CD4-positive, alpha-beta T cell (primary cell): ENCODE data around the gene B4GALT3. TPM values are rescaled to one million over a fixed set of nuclear protein-coding genes. Genes with fewer than 3 reads are reported as not detected.

Experiments
- ATAC-seq: fragments of 200-7000 bp; cut with Tn5 transposase; one replicate; pipeline ENCODE4 v1.10.0; 2022; ENCODE audit warnings: mild to moderate bottlenecking; ENCODE audit not compliant: poor library complexity
- CTCF ChIA-PET: fragments of 350-600 bp; sonication (Branson Sonifier 250); formaldehyde crosslinking; loops from one replicate; lab custom pipeline; 2021; ENCODE audit warnings: antibody characterized with exemption, inconsistent platforms; lab: Charles Lee
- POLR2A ChIA-PET: fragments of 350-600 bp; sonication (Branson Sonifier 250); formaldehyde crosslinking; loops from one replicate; lab custom pipeline; 2021; ENCODE audit warnings: antibody characterized with exemption, inconsistent platforms; lab: Charles Lee
- DNase-seq, 14 experiments: peaks; one replicate each; pipeline ENCODE4 v3.0.0-alpha.2; 2013 to 2020; ENCODE audit warnings: mixed read lengths in 2 of 14
- H3K27ac ChIP-seq, 2 donors: one replicate each; pipeline versions ENCODE4 v1.5.1 to v1.7.0; 2013; ENCODE audit warnings: low read length in 2 of 2, low read depth in 1 of 2, mild to moderate bottlenecking in 1 of 2
- H3K27me3 ChIP-seq, 2 experiments: 1 replicate in 1 of 2; 2 replicates in 1 of 2; pipeline versions ENCODE4 v1.6.1 to v1.7.0; 2013; ENCODE audit warnings: low read length in 2 of 2, control low read depth in 1 of 2, mild to moderate bottlenecking in 1 of 2, moderate library complexity in 1 of 2; ENCODE audit not compliant: insufficient read depth in 2 of 2, control insufficient read depth in 1 of 2
- H3K36me3 ChIP-seq: one replicate; pipeline ENCODE4 v1.6.1; 2013; ENCODE audit warnings: low read length, control low read depth; ENCODE audit not compliant: insufficient read depth
- H3K4me1 ChIP-seq: one replicate; pipeline ENCODE4 v1.6.1; 2013; ENCODE audit warnings: low read length, control low read depth; ENCODE audit not compliant: insufficient read depth
- H3K4me3 ChIP-seq: one replicate; pipeline ENCODE4 v1.5.1; 2013; ENCODE audit warnings: mild to moderate bottlenecking, low read length, moderate library complexity
- H3K9me3 ChIP-seq, 2 experiments: 1 replicate in 1 of 2; 2 replicates in 1 of 2; pipeline versions ENCODE4 v1.6.1 to v1.7.0; 2013; ENCODE audit warnings: low read length in 2 of 2, mild to moderate bottlenecking in 2 of 2, control low read depth in 1 of 2, moderate library complexity in 1 of 2; ENCODE audit not compliant: control insufficient read depth in 1 of 2, insufficient read depth in 1 of 2
- H3K27ac Mint-ChIP-seq: one replicate; pipeline ENCODE4 v1.8.0; 2020; ENCODE audit warnings: mixed read lengths
- H3K27me3 Mint-ChIP-seq: one replicate; pipeline ENCODE4 v1.8.0; 2021; ENCODE audit warnings: mixed read lengths
- H3K36me3 Mint-ChIP-seq: one replicate; pipeline ENCODE4 v1.8.0; 2021; ENCODE audit warnings: low read depth, mixed read lengths
- H3K4me1 Mint-ChIP-seq: one replicate; pipeline ENCODE4 v1.8.0; 2021; ENCODE audit warnings: low read depth, mixed read lengths
- H3K4me3 Mint-ChIP-seq: one replicate; pipeline ENCODE4 v1.8.0; 2020; ENCODE audit warnings: mild to moderate bottlenecking, mixed read lengths
- H3K9me3 Mint-ChIP-seq: one replicate; pipeline ENCODE4 v1.8.0; 2020; ENCODE audit warnings: mixed read lengths
- intact Hi-C, 2 experiments: fragments of 100-400 bp; cut with DNase I in 1 of 2; cut with micrococcal nuclease in 1 of 2; formaldehyde crosslinking; loops; one replicate each; pipeline versions ENCODE4 v1.15.1 to v1.9.0; 2023 to 2025; cut with DNase I, micrococcal nuclease
- total RNA-seq, 174 experiments: library from RNA in 2 of 174; stranded (reverse) in 2 of 174; gene quantifications; one replicate each; pipeline ENCODE4 v1.2.3 and lab custom pipeline; 2021 to 2026
- TF ChIP-seq, protein P1 (sequence below): fragments of 200-600 bp; IDR thresholded peaks from one replicate; pipeline ENCODE4 v1.8.0; 2022; ENCODE audit warnings: antibody characterized with exemption, mild to moderate bottlenecking

The B4GALT3 gene
- total RNA-seq, 2 experiments from 2014 or later, result 40.8 to 44.3 TPM

DNA sequence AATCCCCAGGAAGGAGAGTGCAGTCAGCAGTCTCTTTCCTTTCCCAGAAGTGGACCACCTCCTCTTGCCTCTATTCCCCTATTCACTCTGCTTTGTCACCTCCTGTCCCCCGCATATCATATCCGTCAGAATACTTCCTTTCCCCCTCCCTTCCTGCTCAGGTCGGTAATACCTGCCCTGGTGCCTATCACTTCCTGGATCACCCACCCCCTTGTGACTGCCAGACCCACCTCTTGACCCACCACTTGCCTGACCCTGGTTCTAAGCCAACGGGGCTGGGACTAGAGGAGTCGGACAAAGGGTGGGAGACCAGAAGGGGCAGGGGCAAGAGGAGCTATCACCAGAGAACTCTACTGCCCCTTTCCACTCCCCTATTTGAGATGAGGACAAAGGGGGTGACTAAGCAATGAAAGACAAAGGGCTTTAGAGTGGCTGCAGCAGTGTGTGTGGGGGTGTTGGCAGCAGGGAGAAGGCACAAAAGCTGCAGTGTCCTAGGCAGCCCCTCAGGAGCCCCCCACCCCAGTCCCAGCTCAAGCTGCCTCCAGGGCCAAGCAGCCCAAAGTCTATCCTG, 23.2 kb upstream of the B4GALT3 start:
- Mint-ChIP-seq H3K4me1 (peaks cover 52% of the 10 kb centered on the region), H3K4me3 (peak overlapping the region; percentile 57), H3K27me3 (no peaks in the 10 kb centered on the region), H3K9me3 (no peaks in the 10 kb centered on the region), H3K27ac (peak overlapping the region; percentile 95), H3K36me3 (peaks cover 26% of the 10 kb centered on the region)
- Histone ChIP-seq H3K27ac (peak overlapping the region; percentile 40 to 86), H3K27me3 (no peaks in the 10 kb centered on the region), H3K36me3 (peaks cover 20% of the 10 kb centered on the region), H3K4me1 (peaks cover 52% of the 10 kb centered on the region), H3K4me3 (no peak overlapping the region), H3K9me3 (no peaks in the 10 kb centered on the region)
- ChIA-PET POLR2A (interaction anchor here (2.5 to 5.0 kb wide), 6 partner anchors 13 to 189 kb away, joined by 20 to 95 read pairs (median 58); partner anchors contain the start of genes PPOX, SDHC and TOMM40L), CTCF (interaction anchor here (1.0 to 4.5 kb wide), 4 partner anchors 8 to 91 kb away, joined by 3 to 43 read pairs (median 8); partner anchors contain the start of genes TOMM40L and UFC1)
- intact Hi-C loops, result no loop called here
- TF ChIP-seq, protein P1, sequence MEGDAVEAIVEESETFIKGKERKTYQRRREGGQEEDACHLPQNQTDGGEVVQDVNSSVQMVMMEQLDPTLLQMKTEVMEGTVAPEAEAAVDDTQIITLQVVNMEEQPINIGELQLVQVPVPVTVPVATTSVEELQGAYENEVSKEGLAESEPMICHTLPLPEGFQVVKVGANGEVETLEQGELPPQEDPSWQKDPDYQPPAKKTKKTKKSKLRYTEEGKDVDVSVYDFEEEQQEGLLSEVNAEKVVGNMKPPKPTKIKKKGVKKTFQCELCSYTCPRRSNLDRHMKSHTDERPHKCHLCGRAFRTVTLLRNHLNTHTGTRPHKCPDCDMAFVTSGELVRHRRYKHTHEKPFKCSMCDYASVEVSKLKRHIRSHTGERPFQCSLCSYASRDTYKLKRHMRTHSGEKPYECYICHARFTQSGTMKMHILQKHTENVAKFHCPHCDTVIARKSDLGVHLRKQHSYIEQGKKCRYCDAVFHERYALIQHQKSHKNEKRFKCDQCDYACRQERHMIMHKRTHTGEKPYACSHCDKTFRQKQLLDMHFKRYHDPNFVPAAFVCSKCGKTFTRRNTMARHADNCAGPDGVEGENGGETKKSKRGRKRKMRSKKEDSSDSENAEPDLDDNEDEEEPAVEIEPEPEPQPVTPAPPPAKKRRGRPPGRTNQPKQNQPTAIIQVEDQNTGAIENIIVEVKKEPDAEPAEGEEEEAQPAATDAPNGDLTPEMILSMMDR, result no peak
- ATAC-seq, result no peak
- peak in 4 of 14 experiments; percentile 31 to 70 (median 40) for DNase-seq

DNA sequence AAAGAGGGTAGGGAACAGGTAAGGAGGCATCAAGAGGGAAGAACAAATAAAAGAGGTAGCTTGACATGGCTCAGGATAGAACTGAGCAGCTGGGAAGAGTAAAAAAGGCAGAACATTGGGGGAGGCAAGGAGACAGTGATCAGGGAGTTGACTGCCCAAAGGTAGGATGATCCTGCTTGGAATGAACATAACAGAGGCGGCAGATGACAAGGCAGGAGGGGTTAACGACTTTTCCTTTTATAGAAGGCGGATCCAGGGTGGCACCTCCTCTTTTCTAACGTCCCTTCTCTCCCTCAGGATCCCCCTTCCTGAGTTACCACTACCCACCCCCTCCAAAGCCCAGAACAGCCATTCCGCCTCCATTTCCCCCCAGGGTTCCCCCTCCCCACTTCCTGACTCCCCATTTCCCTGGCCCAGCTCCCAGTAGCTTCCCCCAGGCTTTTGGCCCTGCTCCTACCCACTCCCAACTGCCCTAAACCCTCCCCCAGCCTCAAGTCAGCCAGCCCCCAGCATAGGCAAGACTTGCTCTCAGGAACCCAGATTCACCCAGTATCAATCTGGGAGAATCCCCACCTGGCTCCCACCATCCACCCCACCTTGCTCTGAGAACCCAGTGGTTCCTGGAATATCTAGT, 22.3 kb upstream of the B4GALT3 start:
- DNase-seq (no peak), ATAC-seq (no peak)
- H3K36me3 Mint-ChIP-seq, result peaks cover 20% of the 10 kb centered on the region
- peaks cover 54% of the 10 kb centered on the region for H3K4me1 Mint-ChIP-seq
- H3K9me3 ChIP-seq, result no peaks in the 10 kb centered on the region
- peaks cover 57% of the 10 kb centered on the region for H3K4me1 ChIP-seq
- TF ChIP-seq, protein P1, result no peak
- H3K4me3 ChIP-seq, result no peak overlapping the region
- no peaks in the 10 kb centered on the region for H3K27me3 Mint-ChIP-seq
- intact Hi-C loops, result loop anchor here in 1 of 2 experiments (2.0 kb wide), 1 partner anchor 31 kb away; no protein-coding TSS in a partner anchor
- H3K4me3 Mint-ChIP-seq, result peak overlapping the region; percentile 70
- POLR2A ChIA-PET, result interaction anchor here (1.7 kb wide), 1 partner anchor 18 kb away, joined by 7 read pairs; no protein-coding TSS in a partner anchor
- peak overlapping the region in 1 of 2 donors; percentile 86 for H3K27ac ChIP-seq
- H3K36me3 ChIP-seq, result peaks cover 14% of the 10 kb centered on the region
- H3K27me3 ChIP-seq, result no peaks in the 10 kb centered on the region
- CTCF ChIA-PET, result no interaction called here
- H3K9me3 Mint-ChIP-seq, result no peaks in the 10 kb centered on the region
- peak overlapping the region; percentile 95 for H3K27ac Mint-ChIP-seq

DNA sequence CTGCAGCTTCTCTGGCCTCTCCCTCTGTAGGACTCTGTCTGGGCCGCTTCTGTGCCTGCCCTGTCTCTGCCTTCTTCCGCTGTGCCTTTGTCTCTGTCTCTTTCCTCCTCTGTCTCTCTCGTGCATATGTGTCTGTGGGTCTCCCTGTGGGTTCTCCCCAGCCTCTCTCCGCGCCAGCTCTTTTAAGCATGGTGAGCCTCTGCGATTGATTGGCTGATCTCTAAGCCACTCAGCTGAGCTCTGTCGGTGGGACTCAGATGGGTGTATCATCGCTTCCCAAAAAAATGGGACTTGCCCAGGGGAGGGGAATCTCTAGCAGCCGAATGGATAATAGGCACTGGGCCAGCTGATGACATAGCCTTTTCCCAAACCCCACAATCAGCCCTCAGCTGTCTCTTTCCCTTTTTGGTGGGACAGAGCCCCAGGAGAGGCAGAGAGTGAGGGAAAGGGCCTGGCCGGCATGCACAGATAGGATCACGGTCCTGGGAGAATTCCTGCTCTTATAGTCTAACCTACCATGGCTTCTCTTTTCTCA, 21.7 kb upstream of the B4GALT3 start, which contains the start of gene ADAMTS4:
Gene ADAMTS4 (minus strand): TSS at position 158 of the 535 bp plus-strand sequence. CDS start 427 bp downstream, outside the sequence.
- H3K4me3 ChIP-seq, result no peak within 1 kb of the TSS
- peak within 1 kb of the TSS in 1 of 2 donors; percentile 86 for H3K27ac ChIP-seq
- no peaks in the 10 kb centered on the region for H3K27me3 Mint-ChIP-seq
- H3K4me3 Mint-ChIP-seq, result peak within 1 kb of the TSS; percentile 70
- no peaks in the 10 kb centered on the region for H3K27me3 ChIP-seq
- peaks cover 7% of the 10 kb centered on the region for H3K36me3 ChIP-seq
- peaks cover 63% of the 10 kb centered on the region for H3K4me1 ChIP-seq
- H3K9me3 Mint-ChIP-seq, result no peaks in the 10 kb centered on the region
- CTCF ChIA-PET, result no interaction called here
- POLR2A ChIA-PET, result interaction anchor here (1.7 kb wide), 1 partner anchor 17 kb away, joined by 7 read pairs; no protein-coding TSS in a partner anchor
- TF ChIP-seq, protein P1, result no peak
- H3K27ac Mint-ChIP-seq, result peak within 1 kb of the TSS; percentile 95
- ATAC-seq, result no peak
- peaks cover 14% of the 10 kb centered on the region for H3K36me3 Mint-ChIP-seq
- intact Hi-C loops, result loop anchor here in 1 of 2 experiments (2.0 kb wide), 1 partner anchor 30 kb away; no protein-coding TSS in a partner anchor
- peaks cover 50% of the 10 kb centered on the region for H3K4me1 Mint-ChIP-seq
- H3K9me3 ChIP-seq, result no peaks in the 10 kb centered on the region
- peak in 1 of 14 experiments; percentile 5 for DNase-seq
